ENCODE data around the gene ST3GAL4. TPM values are rescaled to one million over a fixed set of nuclear protein-coding genes. Genes with fewer than 3 reads are reported as not detected.
A peak's percentile ranks its signal among the peaks of the same experiment; 100 is the strongest.

ST3GAL4 gene
- total RNA-seq, 1 donor from 2014 or later = 41.5 TPM

- H3K36me3 ChIP-seq = no peaks in the 10 kb centered on the region
- peaks cover 24% of the 10 kb centered on the region for H3K4me1 ChIP-seq
- intact Hi-C loops (cut with DNase I) = no loop called here
- no peak overlapping the region for H3K27ac ChIP-seq
- no peak for DNase-seq (ENCODE audit: extremely low spot score in 2 of 2)
- no peak overlapping the region for H3K4me3 ChIP-seq
- H3K9me3 ChIP-seq = no peaks in the 10 kb centered on the region
- TF ChIP-seq POLR2A (IDR thresholded peaks at IDR 0.05) (no peak), POLR2AphosphoS5 (IDR thresholded peaks at IDR 0.05; ENCODE audit: insufficient read depth in 1 of 2, low read depth in 1 of 2) (no peak), CTCF (IDR thresholded peaks at IDR 0.05) (no peak)
- no peaks in the 10 kb centered on the region for H3K27me3 ChIP-seq
These were observed 45.0 kb downstream of the ST3GAL4 start for GRCh38 chr11:126400479-126400878.

DNA sequence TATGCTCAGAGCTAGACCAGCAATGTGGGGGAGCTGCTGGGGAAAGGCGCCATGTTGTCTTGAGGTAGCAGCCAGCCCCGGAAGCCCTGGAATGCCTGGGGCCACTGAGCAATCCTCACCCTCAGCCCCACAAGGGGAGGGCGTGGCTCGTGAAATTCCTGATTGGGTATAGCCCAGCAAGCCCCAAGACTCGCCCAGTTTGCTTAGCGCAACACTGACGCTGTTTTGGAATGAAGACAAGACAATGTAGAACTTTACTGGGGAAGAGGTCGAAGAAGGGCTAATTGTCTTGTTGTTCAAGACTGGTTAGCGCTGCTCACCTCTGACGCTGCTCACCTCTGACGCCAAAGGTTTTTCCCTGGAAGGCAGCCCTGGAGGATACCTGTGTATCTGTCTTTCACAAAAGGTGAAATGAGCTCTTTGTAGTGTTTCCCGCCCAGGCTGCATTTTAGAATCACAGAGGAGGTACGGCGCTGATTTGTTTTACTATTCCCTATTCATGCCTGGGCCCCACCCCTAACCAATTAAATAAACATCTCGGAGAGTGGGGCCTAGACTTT, 47.6 kb downstream of the ST3GAL4 start:
- H3K27ac ChIP-seq = peak overlapping the region; percentile 14
- H3K36me3 ChIP-seq = peaks cover 0 to 9% of the 10 kb centered on the region in 2 donors
- H3K9me3 ChIP-seq = no peaks in the 10 kb centered on the region
- peaks cover 34% of the 10 kb centered on the region for H3K4me1 ChIP-seq
- intact Hi-C loops (cut with DNase I) = no loop called here
- no peaks in the 10 kb centered on the region for H3K27me3 ChIP-seq
- no peak overlapping the region for H3K4me3 ChIP-seq
- no peak for TF ChIP-seq POLR2A (IDR thresholded peaks at IDR 0.05)
- TF ChIP-seq POLR2AphosphoS5 (IDR thresholded peaks at IDR 0.05; ENCODE audit: insufficient read depth in 1 of 2, low read depth in 1 of 2) = no peak
- TF ChIP-seq CTCF (IDR thresholded peaks at IDR 0.05) = no peak
- peak in 1 of 2 donors; percentile 96 for DNase-seq (ENCODE audit: extremely low spot score in 2 of 2)

GRCh38 chr11:126403658-126404057, 48.2 kb downstream of the ST3GAL4 start:
- no peak for TF ChIP-seq POLR2A (IDR thresholded peaks at IDR 0.05)
- no peak for TF ChIP-seq POLR2AphosphoS5 (IDR thresholded peaks at IDR 0.05; ENCODE audit: insufficient read depth in 1 of 2, low read depth in 1 of 2)
- no peak for TF ChIP-seq CTCF (IDR thresholded peaks at IDR 0.05)
- Histone ChIP-seq H3K9me3 (no peaks in the 10 kb centered on the region), H3K27ac (peak overlapping the region; percentile 14), H3K27me3 (no peaks in the 10 kb centered on the region), H3K4me3 (no peak overlapping the region), H3K36me3 (peaks cover 0 to 14% of the 10 kb centered on the region in 2 donors), H3K4me1 (peaks cover 34% of the 10 kb centered on the region)
- intact Hi-C loops (cut with DNase I) = no loop called here
- no peak for DNase-seq (ENCODE audit: extremely low spot score in 2 of 2)

DNA sequence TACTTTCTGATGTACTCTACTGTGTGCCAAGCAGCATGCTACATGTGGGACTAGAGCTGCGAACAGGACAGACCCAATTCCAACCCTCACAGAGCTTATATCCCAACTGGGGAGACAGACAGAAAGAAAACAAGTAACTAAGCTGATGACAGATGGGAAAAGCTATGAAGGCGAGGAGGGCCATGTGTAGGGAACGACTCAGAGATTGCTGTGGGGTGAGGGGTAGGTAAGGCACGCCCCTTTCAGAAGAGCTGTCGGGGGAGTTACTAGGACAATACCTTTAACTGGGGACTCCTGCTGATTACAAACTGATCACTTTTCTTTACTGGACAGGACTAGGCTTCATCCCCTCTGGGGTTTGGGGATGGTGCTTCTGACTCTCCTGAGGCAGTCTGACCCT, 48.9 kb downstream of the ST3GAL4 start:
- no peak for DNase-seq (ENCODE audit: extremely low spot score in 2 of 2)
- Histone ChIP-seq H3K27me3 (no peaks in the 10 kb centered on the region), H3K4me1 (peaks cover 34% of the 10 kb centered on the region), H3K27ac (peak overlapping the region; percentile 44), H3K36me3 (peaks cover 0 to 21% of the 10 kb centered on the region in 2 donors), H3K4me3 (no peak overlapping the region), H3K9me3 (no peaks in the 10 kb centered on the region)
- TF ChIP-seq POLR2A (IDR thresholded peaks at IDR 0.05) (no peak), CTCF (IDR thresholded peaks at IDR 0.05) (no peak)
- intact Hi-C loops (cut with DNase I) = no loop called here

DNA sequence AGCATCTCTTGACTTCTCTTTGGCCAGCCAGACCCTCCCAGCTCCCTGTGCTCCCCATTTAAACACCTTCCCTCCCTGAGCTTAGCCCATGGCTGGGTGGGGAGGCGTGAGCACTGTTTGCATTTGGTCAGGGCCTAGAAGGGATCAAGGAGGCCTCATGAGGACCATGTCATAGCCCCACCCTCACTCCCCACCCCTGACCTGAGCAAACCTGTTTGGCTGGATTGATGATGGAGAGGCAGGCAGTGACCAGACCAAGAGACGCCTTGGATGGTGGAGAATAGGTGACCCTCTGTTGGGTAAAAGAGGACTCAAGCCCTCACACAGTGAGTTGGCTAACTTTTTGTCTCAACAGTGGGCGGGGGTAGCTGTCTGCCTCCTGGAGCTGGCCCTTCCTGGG, 49.9 kb downstream of the ST3GAL4 start:
- TF ChIP-seq CTCF (IDR thresholded peaks at IDR 0.05) (no peak), POLR2A (IDR thresholded peaks at IDR 0.05) (no peak), POLR2AphosphoS5 (IDR thresholded peaks at IDR 0.05; ENCODE audit: insufficient read depth in 1 of 2, low read depth in 1 of 2) (no peak)
- Histone ChIP-seq H3K36me3 (peaks cover 0 to 21% of the 10 kb centered on the region in 2 donors), H3K27me3 (no peaks in the 10 kb centered on the region), H3K4me1 (peaks cover 35% of the 10 kb centered on the region), H3K9me3 (no peaks in the 10 kb centered on the region), H3K4me3 (no peak overlapping the region), H3K27ac (peak overlapping the region; percentile 56)
- DNase-seq (ENCODE audit: extremely low spot score in 2 of 2) = no peak
- intact Hi-C loops (cut with DNase I) = no loop called here
